IMR-90 (cell line): ENCODE measurements around the gene YPEL5. TPM values are rescaled to one million over a fixed set of nuclear protein-coding genes. Genes with fewer than 3 reads are reported as not detected.

ENCODE experiments used
- ATAC-seq: fragments of 200-7000 bp; cut with Tn5 transposase; 2 replicates; pipeline ENCODE4 v1.9.1; 2020; ENCODE audit warnings: low read depth, mild to moderate bottlenecking, moderate library complexity
- BruUV-seq: library from RNA; stranded (reverse); fragments of 400-500 nt; replicated peaks from 2 replicates; lab custom pipeline; 2021; lab: Mats Ljungman, UMichigan
- CTCF ChIA-PET: fragments of 300-600 bp; formaldehyde crosslinking; extraction: SDS; loops from one replicate; lab custom pipeline; 2021; ENCODE audit warnings: antibody characterized with exemption; lab: Yijun Ruan, JAX
- POLR2A ChIA-PET: fragments of 300-600 bp; sonication (Branson Sonifier 250); formaldehyde crosslinking; loops from one replicate; lab custom pipeline; 2022; ENCODE audit warnings: antibody characterized with exemption; ENCODE audit not compliant: unreplicated experiment; lab: Charles Lee
- DNase-seq: peaks from one replicate; pipeline ENCODE4 v3.0.0; 2013
- H2AFZ ChIP-seq: replicated peaks from 2 replicates; pipeline ENCODE3; 2013; ENCODE audit warnings: low read length, mild to moderate bottlenecking; ENCODE audit not compliant: poor library complexity
- H2AK5ac ChIP-seq: 2 replicates; pipeline ENCODE4 v1.6.1; 2013; ENCODE audit warnings: low read depth, low read length, inconsistent platforms
- H2AK9ac ChIP-seq: replicated peaks from 2 replicates; pipeline ENCODE3; 2013; ENCODE audit warnings: mild to moderate bottlenecking, low read depth, low read length, moderate library complexity; ENCODE audit not compliant: poor library complexity
- H2BK120ac ChIP-seq: 2 replicates; pipeline ENCODE4 v1.6.1; 2013; ENCODE audit warnings: low read depth, low read length, inconsistent platforms
- H2BK15ac ChIP-seq: 3 replicates; pipeline ENCODE4 v1.6.1; 2013; ENCODE audit warnings: low read depth, low read length, inconsistent platforms
- H2BK20ac ChIP-seq: 2 replicates; pipeline ENCODE4 v1.6.1; 2013; ENCODE audit warnings: low read depth, mild to moderate bottlenecking, inconsistent platforms, low read length, moderate library complexity
- H2BK5ac ChIP-seq: 2 replicates; pipeline ENCODE4 v1.6.1; 2013; ENCODE audit warnings: mild to moderate bottlenecking, low read depth, low read length, inconsistent platforms; ENCODE audit not compliant: poor library complexity, severe bottlenecking
- H3K14ac ChIP-seq: replicated peaks from 2 replicates; pipeline ENCODE4 v1.6.1; 2013; ENCODE audit warnings: low read depth, low read length, inconsistent platforms
- H3K18ac ChIP-seq: 2 replicates; pipeline ENCODE4 v1.6.1; 2013; ENCODE audit warnings: low read depth, low read length, control low read depth
- H3K23ac ChIP-seq: 2 replicates; pipeline ENCODE4 v1.6.1; 2013; ENCODE audit warnings: low read depth, low read length, inconsistent platforms
- H3K27ac ChIP-seq: 2 replicates; pipeline ENCODE4 v1.5.1; 2013; ENCODE audit warnings: mild to moderate bottlenecking, control low read depth, low read length; ENCODE audit not compliant: insufficient read depth
- H3K27me3 ChIP-seq: 2 replicates; pipeline ENCODE4 v1.6.1; 2013; ENCODE audit warnings: low read length; ENCODE audit not compliant: control insufficient read depth, insufficient read depth
- H3K36me3 ChIP-seq: 2 replicates; pipeline ENCODE4 v1.6.1; 2013; ENCODE audit warnings: low read length, mixed read lengths; ENCODE audit not compliant: control insufficient read depth, insufficient read depth
- H3K4ac ChIP-seq: 2 replicates; pipeline ENCODE4 v1.6.1; 2013; ENCODE audit warnings: low read depth, low read length, inconsistent platforms
- H3K4me1 ChIP-seq: 2 replicates; pipeline ENCODE4 v1.6.1; 2013; ENCODE audit warnings: low read length, mixed read lengths; ENCODE audit not compliant: control insufficient read depth, insufficient read depth
- H3K4me2 ChIP-seq: 2 replicates; pipeline ENCODE4 v1.6.1; 2013; ENCODE audit warnings: low read depth, mild to moderate bottlenecking, control low read depth, low read length, moderate library complexity
- H3K4me3 ChIP-seq: 2 replicates; pipeline ENCODE4 v1.5.1; 2013; ENCODE audit warnings: low read depth, mild to moderate bottlenecking, control low read depth, low read length, moderate library complexity; ENCODE audit not compliant: insufficient read depth
- H3K56ac ChIP-seq: 2 replicates; pipeline ENCODE4 v1.6.1; 2013; ENCODE audit warnings: low read length, inconsistent platforms; ENCODE audit not compliant: insufficient read depth; ENCODE audit errors: extremely low read depth
- H3K79me1 ChIP-seq, 2 experiments: 2 replicates each; pipeline ENCODE4 v1.6.1; 2013; ENCODE audit warnings: low read length in 2 of 2, inconsistent platforms in 1 of 2, low read depth in 1 of 2
- H3K9ac ChIP-seq: 2 replicates; pipeline ENCODE4 v1.6.1; 2013; ENCODE audit warnings: low read depth, low read length, control low read depth
- H3K9me1 ChIP-seq: 2 replicates; pipeline ENCODE4 v1.6.1; 2013; ENCODE audit warnings: low read length, inconsistent platforms; ENCODE audit not compliant: insufficient read depth
- H3K9me3 ChIP-seq: 2 replicates; pipeline ENCODE4 v1.6.1; 2013; ENCODE audit warnings: low read length; ENCODE audit not compliant: control insufficient read depth, insufficient read depth
- H4K20me1 ChIP-seq: 2 replicates; pipeline ENCODE4 v1.6.1; 2013; ENCODE audit warnings: low read length, inconsistent platforms; ENCODE audit not compliant: insufficient read depth
- H4K5ac ChIP-seq: 2 replicates; pipeline ENCODE4 v1.6.1; 2013; ENCODE audit warnings: mild to moderate bottlenecking, low read depth, low read length, control low read depth
- H4K8ac ChIP-seq, 2 experiments: 2 replicates each; pipeline ENCODE4 v1.6.1; 2013; ENCODE audit warnings: low read depth in 2 of 2, low read length in 2 of 2, control low read depth in 1 of 2, inconsistent platforms in 1 of 2
- H4K91ac ChIP-seq: 2 replicates; pipeline ENCODE4 v1.6.1; 2013; ENCODE audit warnings: low read depth, low read length, inconsistent platforms; ENCODE audit not compliant: insufficient read depth
- BHLHE40 ChIP-seq: fragments of 150-350 bp; IDR thresholded peaks from 2 replicates; pipeline ENCODE4 v1.6.1; 2016; ENCODE audit warnings: mild to moderate bottlenecking, low read depth, low read length
- CEBPB ChIP-seq: IDR thresholded peaks from 2 replicates; pipeline ENCODE4 v1.6.1; 2012; ENCODE audit warnings: low read depth, low read length, improper control_type of control experiment
- CHD1 ChIP-seq: IDR thresholded peaks from 2 replicates; pipeline ENCODE4 v1.6.1; 2012; ENCODE audit warnings: low read depth, low read length, improper control_type of control experiment
- FOS ChIP-seq: fragments of 150-350 bp; IDR thresholded peaks from 2 replicates; pipeline ENCODE4 v1.6.1; 2016; ENCODE audit warnings: low read depth, low read length
- MAFK ChIP-seq: IDR thresholded peaks from 2 replicates; pipeline ENCODE4 v1.6.1; 2012; ENCODE audit warnings: low read depth, low read length, improper control_type of control experiment
- MAZ ChIP-seq: IDR thresholded peaks from 2 replicates; pipeline ENCODE4 v1.6.1; 2012; ENCODE audit warnings: low read depth, mild to moderate bottlenecking, low read length, improper control_type of control experiment, moderate library complexity, borderline replicate concordance
- MXI1 ChIP-seq: IDR thresholded peaks from 2 replicates; pipeline ENCODE4 v1.6.1; 2012; ENCODE audit warnings: low read depth, mild to moderate bottlenecking, low read length, moderate library complexity, borderline replicate concordance
- NFE2L2 ChIP-seq: fragments of 150-350 bp; IDR thresholded peaks from 2 replicates; pipeline ENCODE4 v1.6.1; 2016; ENCODE audit warnings: low read depth, mild to moderate bottlenecking, low read length
- POLR2A ChIP-seq: IDR thresholded peaks from 2 replicates; pipeline ENCODE4 v1.6.1; 2012; ENCODE audit warnings: mild to moderate bottlenecking, low read depth, low read length
- RAD21 ChIP-seq: IDR thresholded peaks from 2 replicates; pipeline ENCODE4 v1.6.1; 2012; ENCODE audit warnings: low read length, improper control_type of control experiment
- RCOR1 ChIP-seq: IDR thresholded peaks from 2 replicates; pipeline ENCODE4 v1.6.1; 2012; ENCODE audit warnings: mild to moderate bottlenecking, low read length, improper control_type of control experiment; ENCODE audit not compliant: insufficient replicate concordance
- RFX5 ChIP-seq: IDR thresholded peaks from 2 replicates; pipeline ENCODE4 v1.8.0; 2012; ENCODE audit warnings: low read depth, mild to moderate bottlenecking, low read length, moderate library complexity
- SMC3 ChIP-seq: fragments of 150-350 bp; IDR thresholded peaks from 2 replicates; pipeline ENCODE4 v1.6.1; 2016; ENCODE audit warnings: low read depth, mild to moderate bottlenecking, antibody characterized with exemption, low read length, moderate library complexity
- WGBS, 2 experiments: methylation state at CpG; one replicate each; pipeline versions ENCODE4 v1.1.5 to v1.1.7; 2013; ENCODE audit warnings: missing lambda C conversion rate in 2 of 2; ENCODE audit not compliant: insufficient read length in 1 of 2; ENCODE audit errors: extremely low coverage in 2 of 2; 5-methylcytosine and 5-hydroxymethylcytosine counted together
- dilution Hi-C: fragments of 300-500 bp; cut with HindIII; formaldehyde crosslinking; loops from one replicate; pipeline ENCODE4 v1.14.3; 2018; ENCODE audit warnings: low sequenced_read_pairs; ENCODE audit not compliant: unreplicated experiment
- in situ Hi-C: fragments of 300-500 bp; cut with MboI; formaldehyde crosslinking; loops from 3 replicates; pipeline ENCODE4 v1.14.3; 2019; ENCODE audit warnings: low sequenced_read_pairs, inconsistent platforms, mixed read lengths
- intact Hi-C: fragments of 100-400 bp; cut with micrococcal nuclease; formaldehyde crosslinking; loops from 2 replicates; pipeline ENCODE4 v1.10.0; 2022
- polyA plus RNA-seq, 3 experiments: library from polyadenylated mRNA; depleted of rRNA; stranded (reverse); fragments of >200 nt; gene quantifications; 2 replicates each; pipeline ENCODE4 v1.2.3, GENCODE V29; 2012; ENCODE audit warnings: low replicate concordance in 1 of 3
- total RNA-seq: library from RNA; depleted of rRNA; stranded (reverse); fragments of >200 nt; gene quantifications from 2 replicates; pipeline ENCODE4 v1.2.3, GENCODE V29; 2012
- TF ChIP-seq, protein P1 (sequence below): fragments of 150-350 bp; IDR thresholded peaks from 2 replicates; pipeline ENCODE4 v1.6.1; 2017; ENCODE audit warnings: mild to moderate bottlenecking, antibody characterized with exemption, low read length, low read depth
- TF ChIP-seq, protein P2 (sequence below): fragments of 150-350 bp; IDR thresholded peaks from 2 replicates; pipeline ENCODE4 v1.6.1; 2016; ENCODE audit warnings: low read depth, mild to moderate bottlenecking, low read length, moderate library complexity, borderline replicate concordance
- TF ChIP-seq, protein P3 (sequence below): conservative IDR thresholded peaks from 2 replicates; pipeline ENCODE4 v1.5.1; 2012; ENCODE audit warnings: mild to moderate bottlenecking, low read depth, low read length, improper control_type of control experiment

Gene YPEL5
- total and polyA plus RNA-seq, 2 of the 4 experiments (the other 2 are of a cell fraction): 40.7 to 62.6 TPM

DNA sequence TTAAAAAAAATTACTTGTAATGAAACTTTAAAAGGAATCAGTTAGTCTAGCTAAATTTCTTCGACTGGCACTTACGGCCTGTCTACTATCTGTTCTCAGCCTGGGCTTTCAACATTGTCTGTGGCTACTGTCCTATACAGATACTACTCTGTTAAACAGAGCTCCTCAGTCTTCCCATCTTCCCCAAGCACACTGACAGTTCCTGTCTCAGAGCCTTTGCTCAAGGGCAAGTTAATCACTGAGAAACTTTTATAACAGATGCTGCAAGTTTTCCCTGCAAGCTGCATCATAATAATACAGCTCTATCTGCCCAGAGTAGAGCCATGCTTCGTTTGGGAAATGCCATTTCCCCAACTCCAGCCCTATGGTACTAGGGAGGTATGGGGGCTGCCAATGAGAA is 11.3 kb upstream of the YPEL5 start:
- CTCF ChIA-PET: no interaction called here
- no peaks in the 10 kb centered on the region for H4K20me1 ChIP-seq

More for the DNA sequence above, 11.3 kb upstream of the YPEL5 start:
- no peak overlapping the region for H4K91ac ChIP-seq
- H3K4me2 ChIP-seq: no peak overlapping the region
- no peak overlapping the region for H2BK20ac ChIP-seq
- no peak overlapping the region for H3K4ac ChIP-seq
- no peak overlapping the region for H3K4me3 ChIP-seq
- no TSS peak for BruUV-seq
- in situ Hi-C loops: no loop called here
- H3K36me3 ChIP-seq: no peaks in the 10 kb centered on the region
- peaks cover 29% of the 10 kb centered on the region for H3K27me3 ChIP-seq
- no peak overlapping the region for H2BK15ac ChIP-seq
- no peak overlapping the region for H2BK120ac ChIP-seq
- no peak overlapping the region for H3K56ac ChIP-seq
- H3K14ac ChIP-seq: no peak overlapping the region
- no peak overlapping the region for H2AK5ac ChIP-seq
- TF ChIP-seq, protein P1, sequence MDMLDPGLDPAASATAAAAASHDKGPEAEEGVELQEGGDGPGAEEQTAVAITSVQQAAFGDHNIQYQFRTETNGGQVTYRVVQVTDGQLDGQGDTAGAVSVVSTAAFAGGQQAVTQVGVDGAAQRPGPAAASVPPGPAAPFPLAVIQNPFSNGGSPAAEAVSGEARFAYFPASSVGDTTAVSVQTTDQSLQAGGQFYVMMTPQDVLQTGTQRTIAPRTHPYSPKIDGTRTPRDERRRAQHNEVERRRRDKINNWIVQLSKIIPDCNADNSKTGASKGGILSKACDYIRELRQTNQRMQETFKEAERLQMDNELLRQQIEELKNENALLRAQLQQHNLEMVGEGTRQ: no peak
- TF ChIP-seq POLR2A: no peak
- TF ChIP-seq MAZ: no peak
- TF ChIP-seq RCOR1: no peak
- no peak for TF ChIP-seq RFX5
- TF ChIP-seq BHLHE40: no peak
- TF ChIP-seq FOS: no peak
- TF ChIP-seq NFE2L2: no peak
- TF ChIP-seq MAFK: no peak
- TF ChIP-seq, protein P2, sequence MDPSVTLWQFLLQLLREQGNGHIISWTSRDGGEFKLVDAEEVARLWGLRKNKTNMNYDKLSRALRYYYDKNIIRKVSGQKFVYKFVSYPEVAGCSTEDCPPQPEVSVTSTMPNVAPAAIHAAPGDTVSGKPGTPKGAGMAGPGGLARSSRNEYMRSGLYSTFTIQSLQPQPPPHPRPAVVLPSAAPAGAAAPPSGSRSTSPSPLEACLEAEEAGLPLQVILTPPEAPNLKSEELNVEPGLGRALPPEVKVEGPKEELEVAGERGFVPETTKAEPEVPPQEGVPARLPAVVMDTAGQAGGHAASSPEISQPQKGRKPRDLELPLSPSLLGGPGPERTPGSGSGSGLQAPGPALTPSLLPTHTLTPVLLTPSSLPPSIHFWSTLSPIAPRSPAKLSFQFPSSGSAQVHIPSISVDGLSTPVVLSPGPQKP: no peak
- no peak for TF ChIP-seq CEBPB
- no peak for TF ChIP-seq RAD21
- TF ChIP-seq SMC3: no peak
- TF ChIP-seq, protein P3, sequence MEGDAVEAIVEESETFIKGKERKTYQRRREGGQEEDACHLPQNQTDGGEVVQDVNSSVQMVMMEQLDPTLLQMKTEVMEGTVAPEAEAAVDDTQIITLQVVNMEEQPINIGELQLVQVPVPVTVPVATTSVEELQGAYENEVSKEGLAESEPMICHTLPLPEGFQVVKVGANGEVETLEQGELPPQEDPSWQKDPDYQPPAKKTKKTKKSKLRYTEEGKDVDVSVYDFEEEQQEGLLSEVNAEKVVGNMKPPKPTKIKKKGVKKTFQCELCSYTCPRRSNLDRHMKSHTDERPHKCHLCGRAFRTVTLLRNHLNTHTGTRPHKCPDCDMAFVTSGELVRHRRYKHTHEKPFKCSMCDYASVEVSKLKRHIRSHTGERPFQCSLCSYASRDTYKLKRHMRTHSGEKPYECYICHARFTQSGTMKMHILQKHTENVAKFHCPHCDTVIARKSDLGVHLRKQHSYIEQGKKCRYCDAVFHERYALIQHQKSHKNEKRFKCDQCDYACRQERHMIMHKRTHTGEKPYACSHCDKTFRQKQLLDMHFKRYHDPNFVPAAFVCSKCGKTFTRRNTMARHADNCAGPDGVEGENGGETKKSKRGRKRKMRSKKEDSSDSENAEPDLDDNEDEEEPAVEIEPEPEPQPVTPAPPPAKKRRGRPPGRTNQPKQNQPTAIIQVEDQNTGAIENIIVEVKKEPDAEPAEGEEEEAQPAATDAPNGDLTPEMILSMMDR: no peak
- TF ChIP-seq MXI1: no peak
- no peak for TF ChIP-seq CHD1
- intact Hi-C loops: no loop called here
- no CpG with 5 or more reads among the region's 3 CpGs for WGBS, 2 experiments
- H3K9ac ChIP-seq: no peak overlapping the region
- DNase-seq (no peak), ATAC-seq (no peak)
- dilution Hi-C loops: no loop called here
- no peak overlapping the region for H2BK5ac ChIP-seq
- H3K18ac ChIP-seq: no peak overlapping the region
- no peak overlapping the region for H3K27ac ChIP-seq
- no peak overlapping the region for H4K8ac ChIP-seq
- no peak overlapping the region for H2AK9ac ChIP-seq
- POLR2A ChIA-PET: interaction anchor here (0.6 kb wide), 1 partner anchor 12 kb away, joined by 3 read pairs; no protein-coding TSS in a partner anchor
- no peak overlapping the region for H2AFZ ChIP-seq
- no peaks in the 10 kb centered on the region for H3K79me1 ChIP-seq
- no peak overlapping the region for H4K5ac ChIP-seq
- no peaks in the 10 kb centered on the region for H3K4me1 ChIP-seq
- no peaks in the 10 kb centered on the region for H3K9me3 ChIP-seq
- H3K23ac ChIP-seq: no peak overlapping the region
- H3K9me1 ChIP-seq: no peaks in the 10 kb centered on the region
